Neural cell (in vitro differentiated cells): ENCODE data around the gene AP2B1. TPM values are rescaled to one million over a fixed set of nuclear protein-coding genes. Genes with fewer than 3 reads are reported as not detected.

Experiments
- H2AFZ ChIP-seq: fragments of 200-600, 300-800 bp; sonication (generic), shearing (Covaris generic); 2 replicates; pipeline ENCODE4 v1.6.0; 2014; ENCODE audit warnings: low read depth, mild to moderate bottlenecking, antibody characterized with exemption, low read length, moderate library complexity
- H3F3A ChIP-seq: fragments of 200-600 bp; shearing (Covaris generic); 2 replicates; pipeline ENCODE4 v1.6.1; 2016; ENCODE audit warnings: mild to moderate bottlenecking, moderate library complexity, mixed read lengths, antibody characterized with exemption, low read length; ENCODE audit not compliant: insufficient read depth, poor library complexity, severe bottlenecking
- H3K27ac ChIP-seq: fragments of 200-600, 300-800 bp; sonication (generic), shearing (Covaris generic); 2 replicates; pipeline ENCODE4 v1.5.1; 2014; ENCODE audit warnings: mild to moderate bottlenecking, low read length, moderate library complexity
- H3K27me3 ChIP-seq: fragments of 300-800, 200-600 bp; sonication (generic), shearing (Covaris generic); 2 replicates; pipeline ENCODE4 v1.6.0; 2014; ENCODE audit warnings: mild to moderate bottlenecking, low read depth, low read length, moderate library complexity; ENCODE audit not compliant: insufficient read depth
- H3K36me3 ChIP-seq: fragments of 300-800, 200-600 bp; sonication (generic), shearing (Covaris generic); 2 replicates; pipeline ENCODE4 v1.5.1; 2014; ENCODE audit warnings: mild to moderate bottlenecking, antibody characterized with exemption, low read length, moderate library complexity; ENCODE audit not compliant: insufficient read depth
- H3K4me2 ChIP-seq: fragments of 300-800, 200-600 bp; sonication (generic), shearing (Covaris generic); 2 replicates; pipeline ENCODE4 v1.6.0; 2014; ENCODE audit warnings: mild to moderate bottlenecking, low read length
- H3K4me3 ChIP-seq: fragments of 300-800, 200-600 bp; sonication (generic), shearing (Covaris generic); 2 replicates; pipeline ENCODE4 v1.5.1; 2014; ENCODE audit warnings: mild to moderate bottlenecking, low read length, moderate library complexity
- H3K79me2 ChIP-seq: fragments of 200-600 bp; shearing (Covaris generic); replicated peaks from 2 replicates; pipeline ENCODE4 v1.6.0; 2014; ENCODE audit warnings: mild to moderate bottlenecking, low read length, moderate library complexity; ENCODE audit not compliant: insufficient read depth
- H3K9ac ChIP-seq: fragments of 300-800, 200-600 bp; sonication (generic), shearing (Covaris generic); 2 replicates; pipeline ENCODE4 v1.6.1; 2016; ENCODE audit warnings: mild to moderate bottlenecking, low read length, mixed read lengths
- H3K9me2 ChIP-seq: fragments of 200-600 bp; shearing (Covaris generic); 2 replicates; pipeline ENCODE4 v1.6.1; 2016; ENCODE audit warnings: mild to moderate bottlenecking, low read length, mixed read lengths; ENCODE audit not compliant: insufficient read depth
- H3K9me3 ChIP-seq: fragments of 200-600, 300-800 bp; sonication (generic), shearing (Covaris generic); 2 replicates; pipeline ENCODE4 v1.6.1; 2016; ENCODE audit warnings: mild to moderate bottlenecking, mixed run types, low read length, moderate library complexity, mixed read lengths
- H4K20me1 ChIP-seq: fragments of 200-600 bp; shearing (Covaris generic); 2 replicates; pipeline ENCODE4 v1.6.1; 2016; ENCODE audit warnings: mild to moderate bottlenecking, mixed run types; ENCODE audit not compliant: insufficient read depth
- EP300 ChIP-seq: fragments of 450-650 bp; conservative IDR thresholded peaks from 2 replicates; pipeline ENCODE4 v1.6.1; 2014; ENCODE audit warnings: antibody characterized with exemption, mild to moderate bottlenecking, moderate library complexity; ENCODE audit not compliant: poor library complexity, severe bottlenecking
- EZH2 ChIP-seq: fragments of 200-600, 300-800 bp; shearing (Covaris generic), sonication (generic); IDR thresholded peaks from 2 replicates; pipeline ENCODE4 v1.6.1; 2014; ENCODE audit warnings: antibody characterized with exemption, low read length, borderline replicate concordance, mild to moderate bottlenecking; ENCODE audit not compliant: insufficient read depth, poor library complexity, severe bottlenecking
- MXI1 ChIP-seq: fragments of 450-650 bp; conservative IDR thresholded peaks from 2 replicates; pipeline ENCODE4 v1.6.1; 2014; ENCODE audit warnings: antibody characterized with exemption, mild to moderate bottlenecking; ENCODE audit not compliant: poor library complexity, severe bottlenecking
- POLR2AphosphoS5 ChIP-seq: IDR thresholded peaks from 2 replicates; pipeline ENCODE4 v1.6.1; 2012
- RAD21 ChIP-seq: fragments of 450-650 bp; conservative IDR thresholded peaks from 2 replicates; pipeline ENCODE4 v1.6.1; 2014; ENCODE audit warnings: antibody characterized with exemption, mild to moderate bottlenecking, moderate library complexity
- SMC3 ChIP-seq: fragments of 450-650 bp; conservative IDR thresholded peaks from 2 replicates; pipeline ENCODE4 v1.6.1; 2014; ENCODE audit warnings: antibody characterized with exemption, mild to moderate bottlenecking, moderate library complexity; ENCODE audit not compliant: poor library complexity
- TAF1 ChIP-seq: IDR thresholded peaks from 2 replicates; pipeline ENCODE4 v1.6.1; 2012; ENCODE audit warnings: low read depth
- polyA plus RNA-seq: library from polyadenylated mRNA; depleted of rRNA; stranded (reverse); fragments of >200 nt; gene quantifications from 2 replicates; pipeline ENCODE4 v1.2.3, GENCODE V29; 2014
- TF ChIP-seq, protein P1 (sequence below): IDR thresholded peaks from 2 replicates; pipeline ENCODE4 v1.6.1; 2012; ENCODE audit warnings: borderline replicate concordance
- TF ChIP-seq, protein P2 (sequence below): fragments of 450-650 bp; IDR thresholded peaks from 2 replicates; pipeline ENCODE4 v1.5.1; 2014; ENCODE audit warnings: antibody characterized with exemption, mild to moderate bottlenecking, moderate library complexity; ENCODE audit not compliant: poor library complexity, severe bottlenecking

Gene AP2B1
- polyA plus RNA-seq, 1 donor from 2014 or later = 59.5 TPM

DNA sequence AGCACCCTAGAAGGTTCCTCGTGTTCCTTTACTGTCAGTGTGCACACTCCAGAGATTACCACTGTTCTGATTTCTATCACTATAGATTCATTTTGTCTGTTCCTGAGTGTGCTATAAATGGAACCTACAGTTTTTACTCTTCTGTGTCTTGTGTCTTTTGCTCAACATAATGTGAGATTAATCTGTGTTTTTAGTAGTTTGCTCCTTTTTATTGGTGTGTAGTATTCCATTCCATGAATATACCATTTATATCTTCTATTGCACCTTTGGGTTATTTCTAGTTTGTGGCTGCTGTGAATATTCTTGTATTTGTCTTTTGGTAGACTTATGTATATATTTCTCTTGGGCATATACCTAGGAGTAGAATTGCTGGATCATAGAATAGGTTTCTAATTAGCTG, 68.2 kb downstream of the AP2B1 start:
- no peak overlapping the region for H3K4me2 ChIP-seq
- no peaks in the 10 kb centered on the region for H3K9me3 ChIP-seq
- H4K20me1 ChIP-seq = no peaks in the 10 kb centered on the region
- H3K27me3 ChIP-seq = no peaks in the 10 kb centered on the region
- no peak overlapping the region for H3K27ac ChIP-seq
- H3K4me3 ChIP-seq = no peak overlapping the region
- H3K9ac ChIP-seq = no peak overlapping the region
- TF ChIP-seq, protein P1, sequence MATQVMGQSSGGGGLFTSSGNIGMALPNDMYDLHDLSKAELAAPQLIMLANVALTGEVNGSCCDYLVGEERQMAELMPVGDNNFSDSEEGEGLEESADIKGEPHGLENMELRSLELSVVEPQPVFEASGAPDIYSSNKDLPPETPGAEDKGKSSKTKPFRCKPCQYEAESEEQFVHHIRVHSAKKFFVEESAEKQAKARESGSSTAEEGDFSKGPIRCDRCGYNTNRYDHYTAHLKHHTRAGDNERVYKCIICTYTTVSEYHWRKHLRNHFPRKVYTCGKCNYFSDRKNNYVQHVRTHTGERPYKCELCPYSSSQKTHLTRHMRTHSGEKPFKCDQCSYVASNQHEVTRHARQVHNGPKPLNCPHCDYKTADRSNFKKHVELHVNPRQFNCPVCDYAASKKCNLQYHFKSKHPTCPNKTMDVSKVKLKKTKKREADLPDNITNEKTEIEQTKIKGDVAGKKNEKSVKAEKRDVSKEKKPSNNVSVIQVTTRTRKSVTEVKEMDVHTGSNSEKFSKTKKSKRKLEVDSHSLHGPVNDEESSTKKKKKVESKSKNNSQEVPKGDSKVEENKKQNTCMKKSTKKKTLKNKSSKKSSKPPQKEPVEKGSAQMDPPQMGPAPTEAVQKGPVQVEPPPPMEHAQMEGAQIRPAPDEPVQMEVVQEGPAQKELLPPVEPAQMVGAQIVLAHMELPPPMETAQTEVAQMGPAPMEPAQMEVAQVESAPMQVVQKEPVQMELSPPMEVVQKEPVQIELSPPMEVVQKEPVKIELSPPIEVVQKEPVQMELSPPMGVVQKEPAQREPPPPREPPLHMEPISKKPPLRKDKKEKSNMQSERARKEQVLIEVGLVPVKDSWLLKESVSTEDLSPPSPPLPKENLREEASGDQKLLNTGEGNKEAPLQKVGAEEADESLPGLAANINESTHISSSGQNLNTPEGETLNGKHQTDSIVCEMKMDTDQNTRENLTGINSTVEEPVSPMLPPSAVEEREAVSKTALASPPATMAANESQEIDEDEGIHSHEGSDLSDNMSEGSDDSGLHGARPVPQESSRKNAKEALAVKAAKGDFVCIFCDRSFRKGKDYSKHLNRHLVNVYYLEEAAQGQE = no peak
- TF ChIP-seq POLR2AphosphoS5 (no peak), TAF1 (no peak), EZH2 (no peak), RAD21 (no peak), EP300 (no peak), MXI1 (no peak), SMC3 (no peak)
- TF ChIP-seq, protein P2, sequence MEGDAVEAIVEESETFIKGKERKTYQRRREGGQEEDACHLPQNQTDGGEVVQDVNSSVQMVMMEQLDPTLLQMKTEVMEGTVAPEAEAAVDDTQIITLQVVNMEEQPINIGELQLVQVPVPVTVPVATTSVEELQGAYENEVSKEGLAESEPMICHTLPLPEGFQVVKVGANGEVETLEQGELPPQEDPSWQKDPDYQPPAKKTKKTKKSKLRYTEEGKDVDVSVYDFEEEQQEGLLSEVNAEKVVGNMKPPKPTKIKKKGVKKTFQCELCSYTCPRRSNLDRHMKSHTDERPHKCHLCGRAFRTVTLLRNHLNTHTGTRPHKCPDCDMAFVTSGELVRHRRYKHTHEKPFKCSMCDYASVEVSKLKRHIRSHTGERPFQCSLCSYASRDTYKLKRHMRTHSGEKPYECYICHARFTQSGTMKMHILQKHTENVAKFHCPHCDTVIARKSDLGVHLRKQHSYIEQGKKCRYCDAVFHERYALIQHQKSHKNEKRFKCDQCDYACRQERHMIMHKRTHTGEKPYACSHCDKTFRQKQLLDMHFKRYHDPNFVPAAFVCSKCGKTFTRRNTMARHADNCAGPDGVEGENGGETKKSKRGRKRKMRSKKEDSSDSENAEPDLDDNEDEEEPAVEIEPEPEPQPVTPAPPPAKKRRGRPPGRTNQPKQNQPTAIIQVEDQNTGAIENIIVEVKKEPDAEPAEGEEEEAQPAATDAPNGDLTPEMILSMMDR = no peak
- H2AFZ ChIP-seq = no peak overlapping the region
- no peaks in the 10 kb centered on the region for H3K36me3 ChIP-seq
- no peaks in the 10 kb centered on the region for H3K9me2 ChIP-seq
- no peaks in the 10 kb centered on the region for H3F3A ChIP-seq
- no peaks in the 10 kb centered on the region for H3K79me2 ChIP-seq

DNA sequence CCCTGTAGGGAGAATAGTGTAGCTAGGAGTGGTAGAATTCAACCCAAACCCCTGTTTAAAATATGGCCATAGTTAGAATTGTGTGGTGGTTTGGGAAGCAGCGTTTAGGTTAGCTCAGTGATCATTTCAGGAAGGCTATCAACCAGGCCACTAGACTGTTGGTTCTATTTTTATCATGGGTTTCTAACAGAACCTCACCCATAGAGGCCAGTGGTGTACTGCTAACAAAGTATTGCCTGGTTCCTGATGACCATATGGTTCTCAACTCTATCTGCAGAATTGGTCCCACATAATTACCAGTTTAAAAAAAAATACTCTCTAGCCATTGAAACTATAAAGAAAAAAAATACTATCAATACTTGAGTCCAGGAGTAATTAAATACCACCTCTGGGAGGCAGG, 73.8 kb downstream of the AP2B1 start:
- H3K9me2 ChIP-seq = no peaks in the 10 kb centered on the region
- H3K4me2 ChIP-seq = no peak overlapping the region
- no peaks in the 10 kb centered on the region for H3K79me2 ChIP-seq
- H3F3A ChIP-seq = no peaks in the 10 kb centered on the region
- no peaks in the 10 kb centered on the region for H4K20me1 ChIP-seq
- no peak for TF ChIP-seq RAD21
- no peak for TF ChIP-seq MXI1
- TF ChIP-seq TAF1 = no peak
- no peak for TF ChIP-seq POLR2AphosphoS5
- TF ChIP-seq EP300 = no peak
- no peak for TF ChIP-seq EZH2
- TF ChIP-seq, protein P2 = no peak
- TF ChIP-seq, protein P1 = no peak
- TF ChIP-seq SMC3 = no peak
- no peak overlapping the region for H3K27ac ChIP-seq
- H3K9ac ChIP-seq = no peak overlapping the region
- H3K36me3 ChIP-seq = peaks cover 12% of the 10 kb centered on the region
- no peak overlapping the region for H3K4me3 ChIP-seq
- no peaks in the 10 kb centered on the region for H3K27me3 ChIP-seq
- no peak overlapping the region for H2AFZ ChIP-seq
- no peaks in the 10 kb centered on the region for H3K9me3 ChIP-seq
